GM18526 (cell line): ENCODE measurements around the gene CD22.
A peak's percentile ranks its signal among the peaks of the same experiment; 100 is the strongest.

Experiments
- POLR2A ChIP-seq: IDR thresholded peaks from 3 replicates; pipeline ENCODE4 v1.6.1; 2011; ENCODE audit not compliant: insufficient read length; ENCODE audit errors: extremely low read depth

The CD22 gene

GRCh38 chr19:35321291-35321690, 7.7 kb upstream of the CD22 start:
- TF ChIP-seq POLR2A = no peak

DNA sequence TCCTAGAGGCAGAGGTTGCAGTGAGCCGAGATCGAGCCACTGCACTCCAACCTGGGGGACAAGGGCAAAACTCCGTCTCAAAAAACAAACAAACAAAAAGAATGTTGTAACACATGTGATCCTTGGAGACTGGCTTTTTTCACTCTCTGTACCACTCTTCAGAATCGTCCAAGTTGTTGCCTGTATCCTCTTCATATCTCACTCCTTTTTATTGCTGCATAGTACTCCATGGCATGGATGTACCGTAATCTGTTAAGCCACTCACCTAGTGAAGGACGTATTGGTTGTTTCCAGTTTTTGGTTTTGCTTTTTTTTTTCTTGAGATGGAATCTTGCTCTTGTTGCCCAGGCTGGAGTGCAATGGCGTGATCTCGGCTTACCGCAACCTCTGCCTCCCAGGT, 7.0 kb upstream of the CD22 start:
- TF ChIP-seq POLR2A = no peak

DNA sequence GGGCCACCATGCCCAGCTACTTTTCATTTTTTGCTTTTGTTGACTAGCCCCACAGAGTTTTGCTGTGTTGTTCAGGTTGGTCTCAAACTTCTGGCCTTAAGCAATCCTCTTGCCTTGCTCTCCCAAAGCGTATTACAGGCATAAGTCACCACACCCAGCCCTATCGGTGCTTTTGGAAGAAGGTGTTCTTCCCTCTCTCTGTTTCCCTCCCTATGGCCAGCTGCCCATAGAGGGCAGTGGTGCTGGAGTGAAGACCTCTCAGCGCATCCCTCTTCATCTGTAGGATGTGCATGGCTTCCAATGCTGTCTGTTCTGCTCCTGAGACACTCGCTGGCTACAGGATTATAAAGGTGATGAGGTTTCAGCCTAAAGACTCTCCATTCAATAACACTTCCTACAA, 1.3 kb upstream of the CD22 start:
- TF ChIP-seq POLR2A = no peak

DNA sequence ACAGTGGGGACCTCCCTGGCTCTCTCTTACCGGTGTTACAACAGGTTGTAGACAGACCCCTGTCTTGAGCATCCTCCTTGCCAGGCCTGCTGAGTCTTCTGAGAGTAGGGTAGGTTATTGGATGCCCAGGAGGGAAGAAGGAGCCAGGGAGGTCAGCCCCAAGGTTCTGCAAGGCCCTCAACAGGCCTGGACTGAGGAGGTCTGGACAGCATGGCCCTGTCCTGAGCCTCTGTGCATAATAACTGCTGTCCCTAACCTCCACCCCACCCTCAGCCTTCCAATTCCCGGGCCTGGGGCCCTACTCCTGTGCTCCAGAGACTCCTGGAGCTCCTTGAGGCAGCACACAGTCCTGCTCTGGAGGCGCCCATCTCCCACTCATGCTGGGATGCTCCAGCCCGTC, 336 bp downstream of the CD22 start:
- no peak for TF ChIP-seq POLR2A

GRCh38 chr19:35330475-35330874, 1.5 kb downstream of the CD22 start:
- peak; percentile 58 for TF ChIP-seq POLR2A

GRCh38 chr19:35331551-35332214, 2.7 kb downstream of the CD22 start:
- TF ChIP-seq POLR2A = peak; percentile 30

GRCh38 chr19:35332817-35333216, 3.8 kb downstream of the CD22 start:
- TF ChIP-seq POLR2A = peak; percentile 47

GRCh38 chr19:35334144-35334753, 5.3 kb downstream of the CD22 start:
- peak; percentile 29 for TF ChIP-seq POLR2A

DNA sequence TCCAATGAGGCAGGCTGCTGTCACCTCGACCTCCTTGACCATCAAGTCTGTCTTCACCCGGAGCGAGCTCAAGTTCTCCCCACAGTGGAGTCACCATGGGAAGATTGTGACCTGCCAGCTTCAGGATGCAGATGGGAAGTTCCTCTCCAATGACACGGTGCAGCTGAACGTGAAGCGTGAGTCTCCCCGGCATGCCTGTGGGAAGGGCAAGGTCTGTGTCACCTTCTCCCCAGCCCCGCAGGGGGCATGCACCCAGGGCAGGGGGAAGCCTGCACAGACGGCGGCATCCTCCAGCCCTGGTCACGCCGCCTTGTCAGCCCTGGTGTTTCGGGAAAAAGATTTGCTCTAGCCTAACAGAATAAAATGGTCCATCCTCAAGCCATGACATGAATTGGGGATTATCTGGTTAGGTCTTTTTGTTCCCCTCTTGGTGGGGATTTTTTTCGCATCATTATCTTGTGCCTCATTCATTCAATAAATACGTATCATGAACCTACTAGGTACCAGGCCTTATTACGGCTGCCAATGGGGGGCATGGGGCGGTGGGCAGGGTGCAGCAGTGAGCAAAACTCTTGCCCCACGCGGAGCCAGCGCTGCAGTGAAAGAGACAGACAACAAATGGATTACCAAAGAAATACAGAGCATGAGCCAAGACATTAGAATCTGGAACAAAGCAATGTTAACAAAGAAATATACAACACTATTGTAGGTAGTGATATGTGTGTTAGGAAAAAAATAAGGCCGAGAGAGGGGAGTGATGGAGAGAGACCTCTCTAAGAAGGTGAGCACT, 7.4 kb downstream of the CD22 start:
- TF ChIP-seq POLR2A = no peak

GRCh38 chr19:35337097-35337983, 8.4 kb downstream of the CD22 start:
- TF ChIP-seq POLR2A = no peak

DNA sequence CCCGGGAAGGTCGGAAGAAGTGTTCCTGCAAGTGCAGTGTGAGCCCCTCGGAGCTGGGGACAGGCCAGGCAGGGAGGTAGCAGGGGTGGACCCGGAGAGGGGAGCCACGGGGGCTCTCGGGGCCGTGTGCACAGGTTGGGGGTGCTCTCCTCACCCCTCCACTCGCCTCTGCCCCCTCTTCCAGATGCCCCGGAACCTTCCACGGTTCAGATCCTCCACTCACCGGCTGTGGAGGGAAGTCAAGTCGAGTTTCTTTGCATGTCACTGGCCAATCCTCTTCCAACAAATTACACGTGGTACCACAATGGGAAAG, 9.0 kb downstream of the CD22 start:
- TF ChIP-seq POLR2A = no peak

DNA sequence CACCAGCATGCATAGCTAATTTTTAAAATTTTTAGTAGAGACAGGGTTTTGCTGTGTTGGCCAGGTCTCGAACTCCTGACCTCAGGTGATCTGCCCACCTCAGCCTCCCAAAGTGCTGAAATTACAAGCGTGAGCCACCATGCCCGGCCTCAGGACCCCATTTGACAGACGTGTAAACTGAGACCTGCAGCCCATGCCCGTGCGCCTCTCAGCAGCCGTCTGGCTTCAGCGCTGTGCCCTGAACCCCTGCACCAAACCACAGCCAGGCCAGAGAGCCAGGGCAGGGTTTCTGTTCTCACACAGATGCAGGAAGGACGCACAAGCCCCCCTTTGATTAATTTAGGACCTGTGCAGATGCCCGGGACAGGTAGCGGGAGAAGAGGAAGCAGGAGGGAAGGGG, 11.4 kb downstream of the CD22 start:
- no peak for TF ChIP-seq POLR2A

- no peak for TF ChIP-seq POLR2A
Observed at GRCh38 chr19:35341006-35341405, 12.0 kb downstream of the CD22 start.

- no peak for TF ChIP-seq POLR2A
Observed at GRCh38 chr19:35341565-35342225, 12.7 kb downstream of the CD22 start.

DNA sequence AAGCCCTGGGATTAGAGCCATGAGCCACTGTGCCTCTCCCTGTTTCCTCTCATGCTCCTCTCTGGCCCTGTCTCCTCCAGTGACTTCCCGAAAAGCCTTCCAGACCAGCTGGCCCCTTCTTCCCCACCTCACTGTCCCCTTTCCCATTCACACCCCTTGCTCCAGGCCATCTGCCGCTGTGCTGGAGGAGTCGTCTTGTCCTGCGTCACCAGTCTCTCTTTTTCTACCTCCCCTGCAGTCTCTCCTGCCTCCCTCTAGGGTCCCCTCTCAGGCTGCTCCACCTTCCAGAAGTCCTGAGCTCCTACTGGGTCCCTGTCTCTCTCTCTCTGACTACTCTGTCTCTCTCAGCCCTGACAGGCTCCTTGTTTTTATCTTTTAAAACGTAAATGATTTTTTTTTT, 13.4 kb downstream of the CD22 start:
- no peak for TF ChIP-seq POLR2A
